Measurements from ENCODE around the gene C17orf100. TPM values are rescaled to one million over a fixed set of nuclear protein-coding genes. Genes with fewer than 3 reads are reported as not detected.
A peak's percentile ranks its signal among the peaks of the same experiment; 100 is the strongest.

Gene C17orf100
- total RNA-seq, 1 experiment from 2014 or later: 0.70 TPM

- Histone ChIP-seq H3K14ac (ENCODE audit: insufficient read depth, low read length) (peak overlapping the region; percentile 41), H4K5ac (ENCODE audit: insufficient read length, low read depth, low read length) (no peak overlapping the region), H3T11ph (ENCODE audit: low read length) (no peak overlapping the region), H2AFZ (ENCODE audit: low read length) (no peak overlapping the region), H2BK15ac (ENCODE audit: low read depth, low read length) (no peak overlapping the region), H4K20me1 (ENCODE audit: control insufficient read depth, insufficient read depth, insufficient read length) (no peaks in the 10 kb centered on the region), H3K4me1 (ENCODE audit: insufficient read depth, low read length) (no peaks in the 10 kb centered on the region), H2BK12ac (ENCODE audit: insufficient read length, low read depth, low read length) (no peak overlapping the region), H2AK5ac (ENCODE audit: insufficient read length, low read length) (no peak overlapping the region), H3K9ac (ENCODE audit: extremely low read depth, insufficient read length, low read length) (peak overlapping the region; percentile 75), H4K91ac (ENCODE audit: insufficient read length, low read depth, low read length) (no peak overlapping the region), H2BK120ac (ENCODE audit: low read depth, low read length, poor library complexity, severe bottlenecking) (no peak overlapping the region), H3K18ac (ENCODE audit: insufficient read length, low read depth, low read length) (peak overlapping the region; percentile 5), H3K23me2 (ENCODE audit: insufficient read length, low read depth, low read length, poor library complexity, severe bottlenecking) (peaks cover 18% of the 10 kb centered on the region), H3K23ac (ENCODE audit: insufficient read length, low read depth, low read length) (no peak overlapping the region), H4K8ac (replicated peaks; ENCODE audit: insufficient read length, low read depth, low read length) (no peak overlapping the region), H2BK5ac (ENCODE audit: insufficient read length, low read length) (no peak overlapping the region), H3K79me1 (ENCODE audit: insufficient read depth, low read depth, low read length, poor library complexity, severe bottlenecking) (no peaks in the 10 kb centered on the region), H3K9me3 (ENCODE audit: control insufficient read depth, low read depth, low read length) (no peaks in the 10 kb centered on the region), H3K56ac (ENCODE audit: insufficient read length, low read depth, low read length) (no peak overlapping the region), H3K4ac (ENCODE audit: low read depth, low read length) (no peak overlapping the region), H3K4me2 (ENCODE audit: insufficient read depth, insufficient read length, low read length) (peak overlapping the region; percentile 99), H3K79me2 (ENCODE audit: insufficient read depth, low read length) (peaks cover 2% of the 10 kb centered on the region; the same call in 1 of the 2 replicates), H2BK20ac (ENCODE audit: low read depth, low read length, poor library complexity, severe bottlenecking) (no peak overlapping the region), H3K27me3 (ENCODE audit: insufficient read depth, low read length) (no peaks in the 10 kb centered on the region), H3K27ac (ENCODE audit: insufficient read length, low read depth, low read length) (peak overlapping the region; percentile 7)
- Mint-ChIP-seq H3K4me3 (peak overlapping the region; percentile 91 to 94), H3K27ac (peak overlapping the region; percentile 73 to 100 (median 96); a peak in 6 of 7 replicates), H3K36me3 (ENCODE audit: insufficient read depth in 1 of 3, low read depth in 3 of 3) (peaks cover 3 to 33% (median 28%) of the 10 kb centered on the region in 3 experiments; a peak in 6 of 7 replicates), H3K4me1 (peaks cover 15 to 20% of the 10 kb centered on the region in 2 experiments), H3K9me3 (no peaks in the 10 kb centered on the region), H3K27me3 (ENCODE audit: low read depth) (no peaks in the 10 kb centered on the region; the same call in 1 of the 2 replicates)
- WGBS (ENCODE audit: extremely low coverage, insufficient read length, low lambda C conversion rate): no CpG with 5 or more reads among the region's 20 CpGs
- no peak for DNase-seq
- no peak for TF ChIP-seq CTCF (conservative IDR thresholded peaks at IDR 0.05)
Measured at GRCh38 chr17:6641247-6641863, 10.2 kb upstream of the C17orf100 start.

Measured in H9 (cell line).